HepG2 (cell line): ENCODE results near the gene TTC31. TPM values are rescaled to one million over a fixed set of nuclear protein-coding genes. Genes with fewer than 3 reads are reported as not detected.

ENCODE experiments used
- ARID4A ChIP-seq: sonication (generic); formaldehyde crosslinking; IDR thresholded peaks from 2 replicates; pipeline ENCODE4 v1.5.0; 2020; ENCODE audit warnings: mild to moderate bottlenecking, missing genetic modification reagents, borderline replicate concordance
- BCL3 ChIP-seq: sonication (generic); formaldehyde crosslinking; IDR thresholded peaks from 2 replicates; pipeline ENCODE4 v1.5.1; 2020; ENCODE audit warnings: mild to moderate bottlenecking, missing genetic modification reagents, moderate library complexity
- CREBL2 ChIP-seq: sonication (generic); formaldehyde crosslinking; IDR thresholded peaks from 2 replicates; pipeline ENCODE4 v1.8.1; 2023; ENCODE audit warnings: missing genetic modification reagents, mild to moderate bottlenecking, borderline replicate concordance
- FOXK1 ChIP-seq: sonication (generic); formaldehyde crosslinking; IDR thresholded peaks from 2 replicates; pipeline ENCODE4 v1.4.0; 2020; ENCODE audit warnings: low read depth, missing genetic modification reagents, borderline replicate concordance
- GATA4 ChIP-seq: sonication (generic); IDR thresholded peaks from 2 replicates; pipeline ENCODE4 v1.6.1; 2016; ENCODE audit warnings: antibody characterized with exemption, low read depth, borderline replicate concordance
- GRHL1 ChIP-seq: sonication (generic); formaldehyde crosslinking; conservative IDR thresholded peaks from 2 replicates; pipeline ENCODE4 v1.8.0; 2022; ENCODE audit warnings: missing genetic modification reagents
- KAT7 ChIP-seq: IDR thresholded peaks from 2 replicates; pipeline ENCODE4 v1.6.1; 2018; ENCODE audit warnings: borderline replicate concordance, missing compliant biosample characterization
- MLLT10 ChIP-seq: sonication (generic); formaldehyde crosslinking; IDR thresholded peaks from 2 replicates; pipeline ENCODE4 v1.4.0; 2020; ENCODE audit warnings: missing genetic modification reagents
- PBX3 ChIP-seq: sonication (generic); formaldehyde crosslinking; IDR thresholded peaks from 2 replicates; pipeline ENCODE4 v1.8.1; 2023; ENCODE audit warnings: missing genetic modification reagents, inconsistent platforms, borderline replicate concordance
- POLR2AphosphoS5 ChIP-seq: IDR thresholded peaks from 2 replicates; pipeline ENCODE4 v1.6.1; 2012; ENCODE audit warnings: low read depth, low read length
- TEAD2 ChIP-seq: sonication (generic); formaldehyde crosslinking; IDR thresholded peaks from 2 replicates; pipeline ENCODE4 v1.9.0; 2021; ENCODE audit warnings: missing genetic modification reagents
- ZNF335 ChIP-seq: sonication (generic); formaldehyde crosslinking; IDR thresholded peaks from 2 replicates; pipeline ENCODE4 v1.4.0; 2020; ENCODE audit warnings: missing genetic modification reagents
- ZNF382 ChIP-seq: sonication (generic); formaldehyde crosslinking; IDR thresholded peaks from 2 replicates; pipeline ENCODE4 v1.5.0; 2020; ENCODE audit warnings: missing genetic modification reagents, mild to moderate bottlenecking, borderline replicate concordance
- ZNF564 ChIP-seq: sonication (generic); formaldehyde crosslinking; IDR thresholded peaks from 2 replicates; pipeline ENCODE4 v1.8.1; 2023; ENCODE audit warnings: mild to moderate bottlenecking, missing genetic modification reagents
- polyA plus RNA-seq, 8 experiments: library from polyadenylated mRNA; depleted of rRNA in 3 of 8; stranded (reverse) in 7 of 8; unstranded in 1 of 8; fragments of >200 nt; fragmentation: Illumina TruSeq in 4 of 8; extraction: Trizol in 4 of 8; gene quantifications; 2 replicates each; pipeline versions ENCODE4 v1.2.1 to v1.2.3, GENCODE V29; 2011 to 2016; ENCODE audit warnings: low read depth in 4 of 8, missing spikeins in 1 of 8, mixed read lengths in 1 of 8; ENCODE audit not compliant: insufficient read depth in 1 of 8
- total RNA-seq, 5 experiments: library from RNA; depleted of rRNA; stranded (reverse); fragments of >200 nt; fragmentation: Illumina TruSeq; extraction: Trizol; gene quantifications; 2 replicates each; pipeline ENCODE4 v1.2.3, GENCODE V29; 2016; ENCODE audit warnings: low read depth in 1 of 5
- TF ChIP-seq, protein P1 (sequence below): sonication (generic); formaldehyde crosslinking; IDR thresholded peaks from 2 replicates; pipeline ENCODE4 v1.8.1; 2023; ENCODE audit warnings: mild to moderate bottlenecking, missing genetic modification reagents
- TF ChIP-seq, protein P2 (sequence below): sonication (generic); formaldehyde crosslinking; IDR thresholded peaks from 2 replicates; pipeline ENCODE4 v1.8.0; 2022; ENCODE audit warnings: missing genetic modification reagents, mild to moderate bottlenecking, inconsistent platforms, borderline replicate concordance

TTC31 gene
- total and polyA plus RNA-seq, 2 of the 13 experiments (the other 11 are each of a cell fraction or from before 2014, with no cell fraction given): 28.3 to 39.5 TPM

DNA sequence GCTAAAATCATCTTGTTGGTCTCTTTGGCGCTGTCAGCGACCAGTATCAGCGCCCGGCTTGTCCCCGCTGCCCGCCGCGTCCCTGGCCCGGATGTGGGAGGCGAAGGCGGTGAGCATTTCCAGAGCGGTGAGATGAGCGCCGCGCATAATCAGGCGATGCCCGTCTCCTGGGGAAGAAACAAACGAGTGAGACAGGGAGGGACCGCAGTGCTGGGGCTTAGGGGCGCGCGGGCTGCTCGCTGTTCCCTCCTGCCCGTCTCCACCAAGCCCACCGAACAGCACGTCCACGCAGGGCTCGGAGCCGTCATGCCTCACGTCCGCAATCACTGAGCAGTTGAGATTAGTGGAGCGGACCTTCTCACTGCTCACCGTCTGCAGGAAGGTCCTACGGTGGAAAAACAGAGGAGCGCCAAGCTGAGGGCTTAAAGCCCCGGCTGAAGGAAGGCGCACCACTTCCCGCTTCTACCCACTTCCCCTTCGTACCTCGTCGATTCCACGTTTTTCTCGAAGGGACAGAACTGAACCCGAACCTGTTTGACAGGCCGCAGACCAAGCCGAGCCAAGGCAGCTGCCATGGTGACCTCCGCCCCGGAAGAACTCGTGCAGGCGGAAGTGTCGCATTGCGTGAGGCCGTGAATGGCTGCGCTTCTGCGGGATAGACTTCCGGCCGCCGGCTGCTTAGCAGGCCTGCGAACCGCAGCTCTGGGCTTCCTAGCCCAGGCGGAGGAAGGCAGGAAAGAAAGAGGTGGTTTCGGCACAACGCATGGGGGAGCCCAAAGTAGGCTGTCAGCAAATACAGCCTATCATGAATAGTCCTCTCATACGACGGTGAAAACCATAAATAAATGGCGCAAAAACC lies 10.6 kb upstream of the TTC31 start, which contains the start of gene MRPL53 (continued):
- TF ChIP-seq ZNF382 (no peak), GRHL1 (CRISPR knock-in tag) (no peak), BCL3 (CRISPR knock-in tag) (peak; percentile 95; the same call in 1 of the 2 replicates), CREBL2 (peak; percentile 91; the same call in 1 of the 2 replicates), KAT7 (CRISPR knock-in tag) (peak; percentile 90), FOXK1 (CRISPR knock-in tag) (peak; percentile 86; the same call in 1 of the 2 replicates), TEAD2 (CRISPR knock-in tag) (no peak), ZNF335 (CRISPR knock-in tag) (peak; percentile 93; the same call in 1 of the 2 replicates), MLLT10 (CRISPR knock-in tag) (no peak), ZNF564 (CRISPR knock-in tag) (peak; percentile 73; the same call in 1 of the 2 replicates), POLR2AphosphoS5 (peak; percentile 99), GATA4 (peak; percentile 46; the same call in 1 of the 2 replicates), ARID4A (peak; percentile 99), PBX3 (CRISPR knock-in tag) (no peak)
- TF ChIP-seq, protein P1, sequence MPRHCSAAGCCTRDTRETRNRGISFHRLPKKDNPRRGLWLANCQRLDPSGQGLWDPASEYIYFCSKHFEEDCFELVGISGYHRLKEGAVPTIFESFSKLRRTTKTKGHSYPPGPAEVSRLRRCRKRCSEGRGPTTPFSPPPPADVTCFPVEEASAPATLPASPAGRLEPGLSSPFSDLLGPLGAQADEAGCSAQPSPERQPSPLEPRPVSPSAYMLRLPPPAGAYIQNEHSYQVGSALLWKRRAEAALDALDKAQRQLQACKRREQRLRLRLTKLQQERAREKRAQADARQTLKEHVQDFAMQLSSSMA (CRISPR knock-in tag): peak; percentile 98
- TF ChIP-seq, protein P2, sequence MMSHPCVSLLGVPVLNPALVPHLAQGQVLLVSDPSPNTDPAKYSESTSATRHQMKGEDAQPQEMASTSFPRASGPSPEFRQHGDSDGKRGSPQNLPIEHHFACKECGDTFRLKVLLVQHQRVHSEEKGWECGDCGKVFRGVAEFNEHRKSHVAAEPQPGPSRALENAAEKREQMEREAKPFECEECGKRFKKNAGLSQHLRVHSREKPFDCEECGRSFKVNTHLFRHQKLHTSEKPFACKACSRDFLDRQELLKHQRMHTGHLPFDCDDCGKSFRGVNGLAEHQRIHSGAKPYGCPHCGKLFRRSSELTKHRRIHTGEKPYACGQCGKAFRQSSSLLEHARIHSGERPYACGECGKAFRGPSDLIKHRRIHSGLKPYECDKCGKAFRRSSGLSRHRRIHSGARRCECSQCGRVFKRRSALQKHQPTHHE: peak; percentile 56; the same call in 1 of the 2 replicates
